Measurements from ENCODE around the gene RPTOR. TPM values are rescaled to one million over a fixed set of nuclear protein-coding genes. Genes with fewer than 3 reads are reported as not detected.

The RPTOR gene
- polyA plus RNA-seq, 1 donor, result 31.1 TPM

DNA sequence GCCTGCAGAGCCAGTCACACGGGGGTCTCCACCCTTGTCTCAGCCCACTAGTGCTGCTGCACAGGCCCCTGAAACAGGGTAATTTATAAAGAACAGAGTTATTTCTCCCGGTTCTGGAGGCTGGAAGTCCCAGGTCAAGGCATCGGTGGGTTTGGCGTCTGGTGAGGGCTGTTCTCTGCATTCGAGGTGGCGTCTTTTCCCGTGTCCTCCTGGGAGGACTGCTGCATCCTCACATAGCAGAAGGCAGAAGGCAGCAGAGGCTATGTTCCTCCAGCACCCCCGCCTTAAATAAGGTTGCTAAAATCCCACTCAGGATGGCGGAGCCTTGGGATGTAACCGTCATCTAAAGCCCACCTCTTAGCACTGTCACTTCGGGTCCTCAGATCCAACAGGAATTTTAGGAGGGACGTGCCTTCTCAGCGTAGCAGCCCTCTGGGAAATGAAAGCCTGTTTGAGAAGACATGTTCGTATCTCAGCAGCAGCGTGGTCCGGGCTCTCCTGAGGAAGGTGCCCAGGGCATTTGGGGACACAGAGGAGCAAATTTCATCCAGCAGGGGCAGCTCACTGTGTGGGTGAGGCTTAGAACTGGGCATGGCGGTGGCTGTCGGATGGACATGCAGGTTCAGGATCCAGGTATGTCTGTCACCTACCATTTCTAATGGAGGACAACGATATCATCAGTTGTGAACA, 225.4 kb downstream of the RPTOR start:
- no peak for DNase-seq

GRCh38 chr17:80770881-80771611, 226.4 kb downstream of the RPTOR start:
- no peak for DNase-seq

GRCh38 chr17:80771612-80772005, 227.0 kb downstream of the RPTOR start:
- no peak for DNase-seq

DNA sequence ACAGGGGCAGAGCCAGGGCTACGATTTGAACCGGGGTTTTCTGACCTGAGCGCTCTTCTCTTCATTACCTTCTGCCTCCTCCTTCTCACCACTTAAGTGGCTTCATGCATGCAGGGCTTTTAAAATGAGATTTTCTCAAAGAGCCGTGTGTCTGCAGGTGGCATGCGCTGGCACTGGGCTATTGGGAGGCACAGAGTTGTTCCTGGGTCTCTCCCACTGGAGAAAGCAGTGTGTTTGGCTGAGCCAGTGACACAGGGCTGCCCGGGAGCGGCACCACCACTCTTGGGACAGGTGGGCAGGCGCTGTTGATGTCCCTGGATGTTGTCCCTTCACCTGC, 228.2 kb downstream of the RPTOR start:
- DNase-seq, result no peak

GRCh38 chr17:80773243-80773991, 228.8 kb downstream of the RPTOR start:
- no peak for DNase-seq

- no peak for DNase-seq
These were observed 229.5 kb downstream of the RPTOR start for GRCh38 chr17:80774146-80774545.

- DNase-seq, result no peak
These were observed 230.1 kb downstream of the RPTOR start for GRCh38 chr17:80774643-80775281.

- DNase-seq, result no peak
These were observed 231.2 kb downstream of the RPTOR start for GRCh38 chr17:80775863-80776262.

GRCh38 chr17:80777274-80777673, 232.6 kb downstream of the RPTOR start:
- DNase-seq, result no peak

DNA sequence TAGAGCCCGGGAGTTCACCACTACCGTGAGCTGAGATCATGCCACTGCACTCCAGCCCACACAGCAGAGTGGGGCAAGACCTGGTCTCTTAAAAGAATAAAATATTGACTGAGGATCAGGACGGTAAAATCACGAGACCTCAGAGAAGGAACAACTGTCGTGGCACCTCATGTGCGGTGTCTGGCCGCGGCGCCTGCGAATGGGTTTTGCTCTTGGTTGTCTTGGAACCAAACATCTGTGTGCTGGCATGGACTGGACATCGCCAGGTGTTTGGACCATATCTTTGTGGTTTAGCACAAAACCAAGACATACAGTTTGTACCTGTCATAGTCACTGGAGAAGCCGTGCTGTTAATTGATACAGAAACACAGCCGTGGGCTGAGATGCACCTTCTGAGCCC, 234.1 kb downstream of the RPTOR start:
- DNase-seq, result no peak

DNA sequence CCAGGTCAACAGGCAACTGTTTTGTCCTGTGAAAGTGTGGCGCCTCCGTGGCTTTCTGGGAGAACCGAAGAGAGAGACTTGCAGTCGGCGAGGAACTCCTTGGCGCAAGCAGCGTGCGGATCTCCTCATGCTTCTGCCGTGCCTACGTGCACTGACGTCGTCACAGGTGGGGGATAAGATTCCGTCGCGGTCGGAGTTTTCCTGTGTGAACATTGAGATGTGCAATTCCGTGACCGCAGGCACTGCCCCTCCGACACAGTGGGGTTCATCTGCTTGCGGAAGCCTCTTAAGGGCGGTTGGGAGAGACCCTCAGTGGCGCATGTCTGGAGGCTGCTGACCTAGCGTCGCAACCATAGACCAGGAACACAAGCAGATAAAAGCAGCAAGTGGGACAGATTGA, 234.7 kb downstream of the RPTOR start:
- DNase-seq, result no peak

- DNase-seq, result no peak
These were observed 235.3 kb downstream of the RPTOR start for GRCh38 chr17:80779961-80780380.

DNA sequence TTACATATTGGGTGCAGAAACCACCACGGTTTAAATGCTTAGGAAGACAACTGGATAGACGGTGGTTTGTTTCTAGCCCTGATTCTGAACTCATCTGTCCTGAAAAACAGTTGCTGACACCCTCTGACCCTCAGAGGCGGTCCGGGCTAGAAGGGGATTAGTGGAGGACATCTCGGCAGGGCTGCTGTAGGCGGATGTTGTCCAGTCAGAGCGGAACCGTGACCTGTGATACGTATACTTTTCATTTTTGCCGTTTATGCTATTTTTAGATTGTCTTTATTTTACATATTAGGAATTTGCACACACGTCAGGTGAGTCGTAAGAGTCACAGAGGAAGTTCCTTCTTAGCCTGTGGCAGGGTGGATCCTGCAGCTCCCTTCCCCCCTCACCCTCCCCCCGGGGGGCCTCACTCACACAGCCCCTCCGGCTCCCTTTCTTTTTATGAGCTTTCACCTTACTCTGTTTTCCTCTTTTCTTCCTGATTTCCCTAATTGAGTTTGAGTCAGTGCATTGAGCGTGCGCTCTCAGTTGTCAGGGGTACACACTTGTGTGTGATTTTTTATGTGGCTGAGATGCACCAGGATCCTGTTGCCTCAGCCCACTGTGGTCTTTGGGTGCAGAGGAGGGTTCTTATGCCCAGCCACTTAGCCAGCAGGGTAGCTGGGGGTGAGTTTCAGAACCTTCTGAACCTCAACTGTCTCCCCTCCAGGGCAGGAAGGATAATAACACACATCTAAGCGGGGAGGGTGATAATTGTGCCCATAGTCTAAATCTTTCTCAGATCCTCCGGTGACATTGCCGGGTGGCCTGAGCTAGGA, 236.0 kb downstream of the RPTOR start:
- DNase-seq, result no peak

DNA sequence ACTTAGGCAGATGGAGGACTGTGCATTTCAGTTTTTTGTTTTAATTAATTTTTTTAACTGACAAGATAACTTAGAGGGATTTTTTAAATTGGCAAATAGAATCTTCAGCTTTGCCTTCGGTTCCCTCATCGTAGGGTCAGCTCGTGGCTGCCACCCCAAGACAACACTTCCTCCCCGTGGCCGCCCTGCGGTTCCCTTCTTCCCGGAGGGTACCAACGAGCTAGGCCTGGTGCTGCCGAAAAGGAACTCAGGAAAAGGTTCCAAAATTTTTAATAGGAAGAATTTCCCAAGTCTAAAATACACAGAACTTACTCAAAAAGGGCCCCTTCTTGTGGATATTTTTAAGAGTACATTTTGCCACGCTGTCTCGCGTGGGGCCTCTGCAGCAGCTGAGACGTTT, 236.6 kb downstream of the RPTOR start:
- no peak for DNase-seq

DNA sequence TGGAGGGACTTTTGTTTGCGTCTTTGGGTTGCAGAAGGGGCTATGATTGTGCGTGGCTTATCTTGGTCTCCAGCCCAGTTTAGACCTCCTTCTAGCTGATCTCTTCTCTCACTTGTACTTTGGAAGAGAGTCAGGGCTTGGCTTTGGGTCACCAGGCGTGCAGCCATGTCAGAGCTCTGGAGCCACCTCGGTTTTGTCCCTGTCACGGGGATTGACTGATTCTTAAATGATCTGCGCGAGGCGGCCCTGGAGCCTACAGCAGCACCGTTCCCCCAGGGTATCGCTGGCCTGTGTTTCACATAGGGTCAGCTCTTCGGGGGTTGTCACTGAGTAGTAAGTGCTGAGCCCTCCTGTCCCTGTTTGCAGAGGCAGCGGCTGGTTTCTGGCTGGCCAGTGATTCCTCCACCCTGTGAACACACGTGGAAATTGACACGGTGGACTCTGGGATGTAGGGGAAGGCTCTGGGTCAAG, 237.2 kb downstream of the RPTOR start:
- DNase-seq, result no peak

DNA sequence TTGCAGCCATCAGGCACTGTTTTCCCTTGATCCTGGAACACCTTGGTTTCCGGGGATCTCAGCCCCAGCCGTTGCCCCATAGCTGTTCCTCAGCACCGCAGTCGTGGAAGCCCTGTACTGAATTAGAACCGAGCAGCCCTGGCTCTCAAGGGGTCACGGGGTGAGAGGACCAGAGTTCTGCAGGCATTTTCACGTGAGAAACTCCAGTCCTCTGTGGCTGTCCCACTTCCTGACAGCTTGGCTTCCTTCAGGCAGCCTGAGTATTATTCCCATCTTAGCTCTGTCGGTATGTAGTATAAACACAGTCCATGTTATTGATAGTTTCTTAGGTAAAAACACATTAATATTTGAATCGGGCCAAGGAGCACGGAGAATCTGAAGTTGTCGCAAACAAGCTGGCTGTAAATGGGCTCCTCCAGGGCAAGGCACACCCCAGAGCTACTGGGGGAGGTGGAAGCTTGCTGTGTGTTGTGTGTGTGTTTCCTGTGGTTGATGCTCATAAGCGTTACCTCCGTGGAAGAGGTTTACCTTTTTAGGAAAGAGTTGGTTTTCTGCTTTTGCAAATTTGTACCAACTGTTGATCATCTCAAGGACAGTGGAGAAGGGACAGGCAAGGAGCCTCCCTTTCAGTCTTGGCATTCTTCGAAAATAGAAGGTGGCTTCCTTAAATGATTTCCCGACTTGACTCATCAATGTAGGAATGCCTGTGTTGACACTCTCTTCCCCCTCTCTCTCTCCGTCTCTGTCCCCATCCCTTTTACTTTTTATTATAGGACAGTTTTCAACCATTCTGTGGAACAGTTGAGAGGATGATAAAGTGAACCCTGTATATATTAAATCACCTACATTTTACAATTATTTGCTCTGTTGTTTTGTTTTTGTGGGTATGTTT, 238.1 kb downstream of the RPTOR start:
- DNase-seq, result no peak

GRCh38 chr17:80783486-80783885, 238.8 kb downstream of the RPTOR start:
- DNase-seq, result peak; percentile 44

- no peak for DNase-seq
These were observed 239.3 kb downstream of the RPTOR start for GRCh38 chr17:80783971-80784370.

DNA sequence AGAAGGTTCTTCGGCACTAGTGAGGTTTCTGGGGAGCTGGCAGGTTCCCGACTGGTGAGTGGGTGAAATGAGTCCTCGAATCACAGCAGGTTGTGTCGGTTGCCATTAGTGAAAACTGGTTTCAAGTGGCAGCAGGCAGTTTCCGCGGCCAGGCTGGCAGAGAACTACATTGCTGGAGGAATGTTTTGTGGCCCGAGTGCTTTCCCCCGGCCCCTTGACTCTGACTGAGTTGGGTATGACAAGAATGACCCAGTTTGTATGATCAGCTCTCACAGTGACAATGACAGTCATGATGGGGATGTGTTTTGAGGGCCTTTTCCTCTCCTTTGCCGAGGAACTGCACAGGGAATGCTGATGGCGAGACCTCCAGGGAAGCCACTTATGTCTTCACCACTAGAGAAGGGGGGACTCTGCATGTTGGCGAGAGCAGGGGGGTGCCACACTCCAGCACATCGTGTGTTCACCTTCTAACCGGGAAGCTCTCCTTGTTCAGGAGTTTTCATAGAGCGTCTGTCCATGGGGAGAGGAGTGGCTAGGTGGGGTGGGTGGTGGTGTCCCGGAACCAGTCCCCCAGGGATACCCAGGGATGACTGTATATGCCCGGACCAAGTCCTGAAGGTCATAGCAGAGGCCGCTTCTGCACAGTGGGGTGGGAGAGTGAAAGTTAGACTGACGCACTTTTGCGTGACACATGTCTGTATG, 241.0 kb downstream of the RPTOR start:
- no peak for DNase-seq

GRCh38 chr17:80786470-80786869, 241.8 kb downstream of the RPTOR start:
- no peak for DNase-seq
